HG02798 (cell line): ENCODE data around the gene TESMIN.

Source experiments
- ATAC-seq: cut with Tn5 transposase; IDR thresholded peaks from one replicate; pipeline ENCODE4 v1.9.1; 2021; ENCODE audit warnings: mild to moderate bottlenecking; ENCODE audit not compliant: unreplicated experiment, poor library complexity

TESMIN gene

GRCh38 chr11:68751331-68751856 lies at the start of gene TESMIN:
Gene TESMIN (minus strand): TSS chr11:68751520. CDS start chr11:68750660, 860 bp downstream.
- ATAC-seq, result peak; percentile 58

- ATAC-seq, result no peak
Observed at GRCh38 chr11:68798221-68798813, 47.0 kb upstream of the TESMIN start.

GRCh38 chr11:68796801-68797200 lies 45.5 kb upstream of the TESMIN start:
- no peak for ATAC-seq

- ATAC-seq, result no peak
Observed at GRCh38 chr11:68792400-68792966, 41.2 kb upstream of the TESMIN start.

GRCh38 chr11:68784653-68785052 lies 33.3 kb upstream of the TESMIN start:
- ATAC-seq, result no peak

- no peak for ATAC-seq
Observed at GRCh38 chr11:68783216-68783821, 32.0 kb upstream of the TESMIN start.

GRCh38 chr11:68782711-68783110 lies 31.4 kb upstream of the TESMIN start:
- no peak for ATAC-seq

- ATAC-seq, result no peak
Observed at GRCh38 chr11:68780829-68781228, 29.5 kb upstream of the TESMIN start.

GRCh38 chr11:68778205-68778604 lies 26.9 kb upstream of the TESMIN start:
- no peak for ATAC-seq

GRCh38 chr11:68776442-68777235 lies 25.3 kb upstream of the TESMIN start:
- no peak for ATAC-seq

GRCh38 chr11:68775951-68776388 lies 24.6 kb upstream of the TESMIN start:
- no peak for ATAC-seq

- ATAC-seq, result no peak
Observed at GRCh38 chr11:68774194-68774585, 22.9 kb upstream of the TESMIN start.

- no peak for ATAC-seq
Observed at GRCh38 chr11:68773521-68774193, 22.3 kb upstream of the TESMIN start.

- no peak for ATAC-seq
Observed at GRCh38 chr11:68772936-68773335, 21.6 kb upstream of the TESMIN start.

GRCh38 chr11:68770781-68771180 lies 19.5 kb upstream of the TESMIN start:
- no peak for ATAC-seq

- no peak for ATAC-seq
Observed at GRCh38 chr11:68767672-68768071, 16.4 kb upstream of the TESMIN start.

GRCh38 chr11:68766786-68767185 lies 15.5 kb upstream of the TESMIN start:
- no peak for ATAC-seq

GRCh38 chr11:68764746-68765145 lies 13.4 kb upstream of the TESMIN start:
- ATAC-seq, result no peak

GRCh38 chr11:68763926-68764657 lies 12.8 kb upstream of the TESMIN start:
- no peak for ATAC-seq
